Cardiac muscle cell (in vitro differentiated cells and primary cell): ENCODE data around the gene FTO. TPM values are rescaled to one million over a fixed set of nuclear protein-coding genes. Genes with fewer than 3 reads are reported as not detected.
A peak's percentile ranks its signal among the peaks of the same experiment; 100 is the strongest.

Source experiments
- DNase-seq, 2 donors: peaks; one replicate each; pipeline versions ENCODE4 v3.0.0 to v3.0.0-alpha.2; 2010 to 2017; ENCODE audit warnings: low read depth in 1 of 2, low spot score in 1 of 2
- H3K27ac ChIP-seq: fragments of 200-600 bp; sonication (generic); 2 replicates; pipeline ENCODE4 v1.5.1; 2016
- H3K27me3 ChIP-seq: fragments of 200-600 bp; sonication (generic); 2 replicates; pipeline ENCODE4 v1.6.0; 2016; ENCODE audit warnings: control low read depth
- H3K36me3 ChIP-seq: fragments of 200-600 bp; sonication (generic); 2 replicates; pipeline ENCODE4 v1.5.1; 2016; ENCODE audit warnings: control low read depth
- H3K4me1 ChIP-seq: fragments of 200-600 bp; sonication (generic); 2 replicates; pipeline ENCODE4 v1.8.1; 2017; ENCODE audit warnings: low read depth, mild to moderate bottlenecking, mixed run types
- H3K4me3 ChIP-seq: fragments of 200-600 bp; sonication (generic); 2 replicates; pipeline ENCODE4 v1.5.1; 2016; ENCODE audit warnings: mild to moderate bottlenecking
- H3K9me3 ChIP-seq: fragments of 200-600 bp; sonication (generic); 2 replicates; pipeline ENCODE4 v1.5.1; 2017; ENCODE audit warnings: low read depth, mild to moderate bottlenecking, control low read depth
- CTCF ChIP-seq: IDR thresholded peaks from 2 replicates; pipeline ENCODE4 v1.5.1; 2012; ENCODE audit warnings: low read depth, mild to moderate bottlenecking, low read length
- polyA plus RNA-seq: library from polyadenylated mRNA; unstranded; fragments of >200 nt; fragmentation: Nextera tagmentation; extraction: Ambion mirVana; gene quantifications from 2 replicates; pipeline ENCODE4 v1.2.1, GENCODE V29; 2016
- total RNA-seq: library from RNA; depleted of rRNA; stranded (reverse); fragments of >200 nt; gene quantifications from 2 replicates; pipeline ENCODE4 v1.2.3, GENCODE V29; 2016

FTO gene
- total and polyA plus RNA-seq, 2 experiments from 2014 or later = 77.7 to 93.8 TPM

GRCh38 chr16:53814801-53815200, 110.8 kb downstream of the FTO start:
- TF ChIP-seq CTCF = no peak

GRCh38 chr16:53816211-53816836, 112.4 kb downstream of the FTO start:
- DNase-seq = peak in 1 of 2 donors; percentile 63
- TF ChIP-seq CTCF = no peak

More at GRCh38 chr16:53814801-53815200, 110.8 kb downstream of the FTO start:
- H3K36me3 ChIP-seq = no peaks in the 10 kb centered on the region
- no peaks in the 10 kb centered on the region for H3K27me3 ChIP-seq
- no peaks in the 10 kb centered on the region for H3K9me3 ChIP-seq
- DNase-seq = no peak
- no peak overlapping the region for H3K4me3 ChIP-seq
- no peak overlapping the region for H3K27ac ChIP-seq
- H3K4me1 ChIP-seq = peaks cover 4% of the 10 kb centered on the region

GRCh38 chr16:53817117-53817755, 113.3 kb downstream of the FTO start:
- DNase-seq = peak in 1 of 2 donors; percentile 95
- no peaks in the 10 kb centered on the region for H3K27me3 ChIP-seq
- H3K9me3 ChIP-seq = no peaks in the 10 kb centered on the region
- H3K36me3 ChIP-seq = no peaks in the 10 kb centered on the region
- peaks cover 4% of the 10 kb centered on the region for H3K4me1 ChIP-seq
- H3K4me3 ChIP-seq = no peak overlapping the region
- no peak overlapping the region for H3K27ac ChIP-seq
- no peak for TF ChIP-seq CTCF

More at GRCh38 chr16:53816211-53816836, 112.4 kb downstream of the FTO start:
- Histone ChIP-seq H3K36me3 (no peaks in the 10 kb centered on the region), H3K4me1 (peaks cover 4% of the 10 kb centered on the region), H3K9me3 (no peaks in the 10 kb centered on the region), H3K27me3 (no peaks in the 10 kb centered on the region), H3K27ac (no peak overlapping the region), H3K4me3 (no peak overlapping the region)

- no peak for TF ChIP-seq CTCF
- no peak overlapping the region for H3K27ac ChIP-seq
Measured at GRCh38 chr16:53817812-53818550, 114.0 kb downstream of the FTO start.

GRCh38 chr16:53821487-53821886, 117.5 kb downstream of the FTO start:
- Histone ChIP-seq H3K4me1 (peaks cover 7% of the 10 kb centered on the region), H3K9me3 (no peaks in the 10 kb centered on the region), H3K27ac (no peak overlapping the region), H3K4me3 (no peak overlapping the region), H3K36me3 (no peaks in the 10 kb centered on the region), H3K27me3 (no peaks in the 10 kb centered on the region)
- DNase-seq = no peak
- TF ChIP-seq CTCF = no peak

More at GRCh38 chr16:53817812-53818550, 114.0 kb downstream of the FTO start:
- H3K4me3 ChIP-seq = no peak overlapping the region
- H3K36me3 ChIP-seq = no peaks in the 10 kb centered on the region
- peaks cover 3% of the 10 kb centered on the region for H3K4me1 ChIP-seq
- H3K27me3 ChIP-seq = no peaks in the 10 kb centered on the region
- H3K9me3 ChIP-seq = no peaks in the 10 kb centered on the region
- DNase-seq = peak in 1 of 2 donors; percentile 39
